HG02938 (cell line): Measurements from ENCODE around the gene VSTM4.

ENCODE experiments used
- ATAC-seq: cut with Tn5 transposase; IDR thresholded peaks from one replicate; pipeline ENCODE4 v1.9.1; 2021; ENCODE audit warnings: mild to moderate bottlenecking, moderate library complexity; ENCODE audit not compliant: unreplicated experiment

VSTM4 gene, protein sequence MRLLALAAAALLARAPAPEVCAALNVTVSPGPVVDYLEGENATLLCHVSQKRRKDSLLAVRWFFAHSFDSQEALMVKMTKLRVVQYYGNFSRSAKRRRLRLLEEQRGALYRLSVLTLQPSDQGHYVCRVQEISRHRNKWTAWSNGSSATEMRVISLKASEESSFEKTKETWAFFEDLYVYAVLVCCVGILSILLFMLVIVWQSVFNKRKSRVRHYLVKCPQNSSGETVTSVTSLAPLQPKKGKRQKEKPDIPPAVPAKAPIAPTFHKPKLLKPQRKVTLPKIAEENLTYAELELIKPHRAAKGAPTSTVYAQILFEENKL

DNA sequence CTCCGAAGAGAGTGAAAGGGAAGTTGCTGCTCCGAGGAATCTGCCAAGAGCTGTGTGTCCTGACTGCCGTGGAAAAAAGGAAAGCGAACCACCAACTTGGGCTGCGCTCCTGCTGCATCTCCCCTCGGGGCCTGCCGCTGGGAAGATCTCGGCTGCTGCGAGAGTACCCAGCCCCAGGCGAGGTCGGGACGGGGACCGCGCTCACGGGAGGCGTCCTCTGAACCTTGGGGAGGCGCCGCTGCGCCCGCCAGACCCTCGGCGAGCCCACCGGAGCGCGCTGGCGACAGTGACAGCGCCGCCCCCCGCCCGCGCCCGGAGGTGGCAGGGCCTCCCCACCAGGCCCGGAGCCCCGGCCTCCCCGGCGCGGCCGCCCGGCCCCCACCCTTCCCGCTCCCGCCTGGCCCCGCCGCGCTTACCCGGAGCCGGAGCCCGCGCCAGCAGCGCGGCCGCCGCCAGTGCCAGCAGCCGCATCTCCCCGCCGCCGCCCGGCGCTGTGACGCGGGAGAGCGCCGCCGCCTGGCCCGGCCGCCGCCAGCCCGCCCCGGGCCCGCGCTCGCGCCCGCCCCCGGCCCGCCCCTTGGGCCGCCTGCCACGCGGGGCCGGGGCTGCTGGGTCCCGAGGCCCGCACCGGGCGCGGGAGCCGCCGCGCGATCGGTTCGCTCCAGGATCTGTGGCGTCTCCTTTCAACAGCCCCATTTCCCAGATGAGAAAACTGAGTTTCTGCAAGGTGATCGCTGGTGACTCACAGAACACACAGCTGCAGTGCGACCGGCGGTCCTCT, at the start of gene VSTM4:
TSS of gene VSTM4 (minus strand) at position 508 of the 781 bp plus-strand sequence. CDS start at position 471, 37 bp downstream.
- ATAC-seq = no peak

DNA sequence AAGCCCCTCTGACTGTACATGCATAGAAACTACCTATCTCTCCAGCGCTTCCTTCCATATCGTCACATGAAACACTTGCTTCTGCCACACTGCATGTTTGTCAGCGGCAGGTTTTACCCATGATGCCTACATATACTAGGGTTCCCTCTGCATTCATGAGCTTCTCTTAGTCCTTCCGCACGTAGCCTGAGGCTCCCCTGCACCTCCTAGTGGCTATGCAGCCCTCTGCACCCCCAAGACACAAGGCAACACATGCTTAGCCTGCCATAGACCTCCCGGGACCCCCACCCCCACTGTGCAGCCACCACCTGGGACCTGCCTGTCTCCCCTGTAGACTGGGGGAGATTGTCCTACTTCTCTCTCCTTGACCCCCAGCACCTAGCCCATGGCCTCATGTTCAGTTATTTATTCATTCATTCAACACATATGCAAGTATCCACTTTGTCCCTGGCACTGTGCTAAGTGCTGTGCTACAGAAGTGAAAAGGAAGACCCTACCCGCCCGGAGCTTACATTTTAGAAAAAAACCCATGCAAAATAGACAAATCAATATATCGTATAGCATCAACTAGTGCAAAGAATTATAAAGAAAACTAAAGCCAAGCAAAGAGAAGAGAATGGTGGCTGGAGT, 49.4 kb upstream of the VSTM4 start:
- peak; percentile 75 for ATAC-seq

DNA sequence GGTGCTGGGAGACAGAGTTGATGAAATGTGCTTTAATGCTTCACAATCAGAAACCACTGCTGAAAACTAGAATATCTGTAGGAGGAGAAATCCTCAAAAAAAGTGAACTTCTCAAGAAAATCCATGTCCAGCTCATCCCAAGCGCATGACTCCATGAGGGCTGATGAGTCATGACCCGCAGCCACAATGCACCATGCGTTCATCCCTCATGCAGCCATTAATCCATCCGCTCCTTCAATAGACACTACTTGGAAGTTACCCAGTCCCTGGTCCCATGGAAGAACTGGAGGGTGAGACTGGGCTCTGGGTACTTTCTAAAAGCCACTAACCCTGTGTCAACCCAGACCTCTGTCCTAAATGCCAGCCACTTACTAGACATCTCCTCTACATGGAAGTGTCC, 48.4 kb upstream of the VSTM4 start:
- no peak for ATAC-seq

DNA sequence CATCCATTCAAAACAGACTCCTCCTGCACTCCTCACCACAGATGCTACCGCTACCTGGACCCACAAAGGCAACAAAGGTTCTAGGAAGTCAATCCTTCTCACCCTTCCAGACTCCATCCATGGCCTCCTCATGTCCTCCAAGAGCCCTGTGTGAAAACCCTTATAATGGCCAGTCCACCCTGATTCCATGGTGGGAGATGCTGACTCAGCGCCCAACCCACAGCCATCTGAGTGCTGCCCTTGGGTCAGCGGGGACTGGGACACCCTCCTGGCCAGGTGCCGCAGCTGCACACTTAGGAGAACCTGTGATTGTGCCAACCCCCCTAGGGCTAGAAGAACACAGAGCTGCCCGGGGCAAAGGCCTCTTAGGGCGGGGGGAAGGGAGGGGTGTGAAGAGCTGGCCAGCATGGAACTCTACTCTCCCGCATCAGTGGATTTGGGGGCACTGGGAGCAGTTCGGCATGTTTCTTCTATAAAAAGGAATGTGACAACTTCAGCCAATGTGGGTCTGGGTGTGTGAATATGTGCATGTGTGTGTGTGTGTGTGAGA, 47.5 kb upstream of the VSTM4 start:
- ATAC-seq = no peak

DNA sequence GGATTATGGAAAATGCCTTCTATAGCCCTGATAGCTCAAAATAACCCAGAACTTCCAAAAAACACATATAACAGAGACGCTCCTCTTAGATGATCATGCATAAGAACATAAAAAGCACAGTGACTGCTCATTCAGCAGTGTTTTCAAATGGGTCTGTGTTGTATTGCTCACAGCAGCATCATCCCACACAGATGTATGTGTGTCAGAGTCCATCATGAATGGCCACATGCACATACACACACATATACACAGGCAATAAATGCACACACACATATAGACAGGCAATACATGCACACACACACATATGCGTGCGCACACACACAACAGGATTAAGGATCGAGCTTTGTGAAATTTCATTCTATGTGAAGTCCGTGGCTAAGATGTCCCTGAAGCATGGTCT, 46.7 kb upstream of the VSTM4 start:
- ATAC-seq = no peak

DNA sequence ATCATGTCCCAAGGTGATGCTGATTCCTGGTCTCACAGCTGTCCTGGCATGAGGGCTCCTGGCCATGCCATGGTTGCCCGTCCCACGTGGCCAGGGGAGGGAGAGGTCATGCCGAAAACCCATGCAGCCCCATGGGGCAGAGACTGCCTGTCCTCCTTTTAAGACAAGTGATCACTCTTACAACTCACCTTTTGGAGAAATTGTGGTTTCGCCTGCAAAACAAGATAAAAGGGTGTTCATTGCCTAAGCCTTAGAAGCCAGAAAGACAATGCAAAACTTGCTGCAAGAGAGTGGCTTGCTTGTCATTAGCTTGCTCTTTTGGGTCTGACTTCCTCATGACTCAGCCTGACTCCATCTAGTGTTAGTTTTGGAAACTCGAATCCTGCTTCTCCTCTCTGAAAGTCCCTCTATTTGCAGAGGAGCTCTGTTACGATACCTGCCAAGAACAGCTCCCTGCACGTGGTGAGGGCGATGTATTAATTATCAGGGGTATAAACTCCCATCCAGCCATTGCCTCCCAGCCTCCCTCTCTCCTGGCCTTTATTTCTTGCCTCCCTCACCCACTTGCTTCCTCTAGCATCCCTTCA, 46.2 kb upstream of the VSTM4 start:
- no peak for ATAC-seq

DNA sequence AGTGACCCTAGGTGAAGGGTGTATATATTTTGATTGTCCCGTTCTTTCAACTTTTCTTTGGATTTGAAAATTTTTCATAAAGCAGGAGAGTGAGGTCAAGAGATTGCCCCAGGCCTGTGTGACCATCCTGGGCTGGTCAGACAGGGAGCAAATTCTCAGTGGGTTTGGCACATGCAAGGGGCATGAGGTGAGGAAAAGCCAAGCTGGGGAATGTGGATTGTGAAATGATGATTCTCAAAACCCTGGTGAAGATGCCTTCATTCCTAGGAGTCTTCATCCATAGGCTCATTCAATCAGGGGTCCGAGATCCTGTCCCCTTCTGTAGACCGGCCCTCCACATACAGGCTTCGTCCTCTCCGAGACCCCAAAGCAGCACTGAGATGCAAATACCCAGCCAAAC, 45.5 kb upstream of the VSTM4 start:
- ATAC-seq = no peak

DNA sequence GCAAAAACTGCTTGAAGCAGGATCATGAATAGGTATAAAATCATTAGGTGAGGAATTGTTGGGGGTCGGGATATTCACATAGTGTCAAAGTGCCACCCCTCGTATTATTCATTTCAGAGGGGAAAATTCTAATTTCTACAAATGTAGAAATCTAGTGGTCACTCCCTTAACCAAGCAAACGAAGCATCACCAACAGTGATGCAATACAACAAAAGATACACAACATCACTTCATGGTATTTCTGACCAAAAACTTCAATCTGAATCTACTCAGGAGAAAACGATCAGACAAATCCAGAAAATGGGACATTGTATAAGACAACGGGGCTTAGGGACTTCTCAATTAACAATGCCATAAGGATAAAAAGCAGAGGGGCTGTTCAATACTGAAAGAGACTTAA, 44.8 kb upstream of the VSTM4 start:
- ATAC-seq = no peak

DNA sequence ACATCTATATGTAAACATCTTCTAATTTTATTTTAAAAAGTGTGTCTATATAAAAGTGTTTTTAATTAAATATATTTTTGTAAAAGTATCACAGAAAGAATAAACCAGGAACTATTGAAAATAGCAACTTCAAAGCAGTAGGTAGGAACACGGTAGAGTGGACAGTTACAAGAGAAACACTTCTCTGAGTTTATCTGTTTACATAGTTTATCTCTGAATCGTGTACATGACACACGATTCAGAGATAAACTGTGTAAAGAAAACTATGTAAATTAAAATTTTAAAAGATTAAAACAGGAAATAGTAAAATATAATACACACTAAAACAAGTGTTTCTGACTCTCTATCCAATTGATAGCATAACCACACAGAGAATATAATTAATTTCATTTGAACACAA, 43.6 kb upstream of the VSTM4 start:
- no peak for ATAC-seq

DNA sequence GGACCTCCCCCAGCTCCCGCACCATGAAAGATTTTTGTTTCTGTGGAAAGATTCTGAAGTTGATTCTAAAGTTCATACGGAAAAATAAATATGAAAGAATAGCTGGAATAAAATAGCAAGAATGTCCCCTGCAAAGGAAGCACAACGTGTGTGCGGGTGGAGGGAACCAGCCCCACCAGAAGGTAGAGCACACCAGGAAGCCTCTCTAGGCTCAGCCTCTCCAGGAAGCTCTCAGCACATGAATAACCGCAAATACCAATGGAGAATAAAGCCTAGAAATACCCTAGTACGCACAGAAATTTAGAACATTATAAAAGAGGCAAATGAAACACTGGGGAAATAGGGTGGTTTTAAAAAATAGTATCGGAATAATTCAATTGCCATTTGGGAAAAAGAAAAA, 43.1 kb upstream of the VSTM4 start:
- ATAC-seq = no peak

DNA sequence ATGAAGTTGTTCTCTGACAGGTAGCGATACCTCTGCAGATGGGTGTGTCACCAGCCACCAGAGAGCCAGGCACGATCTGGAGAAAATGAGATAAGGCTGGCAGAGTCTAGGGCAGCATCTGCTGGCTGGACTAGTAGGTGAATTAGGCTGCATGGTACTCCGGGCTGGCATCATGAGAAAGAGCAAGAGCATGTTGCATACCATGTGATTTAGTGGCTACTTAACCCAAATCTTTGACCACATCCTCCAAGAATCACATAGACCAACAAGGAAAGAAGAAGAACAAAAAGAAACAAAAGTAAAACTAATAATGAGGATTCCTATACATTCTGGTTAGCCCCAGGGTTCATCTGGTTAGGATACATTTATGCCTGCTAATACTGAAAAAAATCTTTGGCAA, 41.9 kb upstream of the VSTM4 start:
- ATAC-seq = no peak

DNA sequence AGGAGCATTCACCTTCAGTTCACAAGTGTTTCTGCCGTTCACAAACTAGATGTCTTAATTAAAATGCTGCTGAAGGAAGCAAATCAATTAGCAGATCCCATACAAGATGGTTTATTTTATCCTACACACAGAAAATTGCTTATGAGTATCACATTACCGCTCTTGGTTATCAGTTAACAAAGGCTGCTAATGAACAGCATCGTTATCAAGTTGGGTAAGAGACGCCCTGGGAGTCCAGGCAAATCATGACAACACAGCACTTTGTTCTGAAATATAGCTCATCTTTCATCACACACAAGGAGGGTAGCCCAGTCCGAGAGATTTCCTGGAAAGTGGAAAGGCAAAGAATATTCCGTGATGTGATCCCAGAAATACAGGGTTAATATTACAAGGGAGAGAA, 39.3 kb upstream of the VSTM4 start:
- no peak for ATAC-seq

DNA sequence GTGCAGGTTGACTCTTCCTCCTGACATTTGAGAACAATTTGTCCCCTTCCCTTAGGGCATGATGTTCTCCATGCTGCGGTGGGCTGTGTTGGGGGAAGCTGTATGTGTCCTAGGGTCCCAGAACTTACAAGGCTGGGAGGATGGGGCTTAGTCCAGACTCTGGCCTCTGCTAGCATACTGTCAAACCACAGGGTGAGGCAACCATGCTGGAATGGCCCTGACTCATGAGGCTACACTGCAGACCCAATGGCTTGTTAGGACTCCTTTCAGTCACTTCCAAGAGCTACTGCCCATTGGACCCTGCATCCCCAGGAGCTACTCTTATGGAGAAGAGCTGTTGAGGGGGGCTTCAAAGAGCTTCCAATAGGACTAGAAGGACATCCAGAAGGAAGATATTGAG, 38.6 kb upstream of the VSTM4 start:
- no peak for ATAC-seq

DNA sequence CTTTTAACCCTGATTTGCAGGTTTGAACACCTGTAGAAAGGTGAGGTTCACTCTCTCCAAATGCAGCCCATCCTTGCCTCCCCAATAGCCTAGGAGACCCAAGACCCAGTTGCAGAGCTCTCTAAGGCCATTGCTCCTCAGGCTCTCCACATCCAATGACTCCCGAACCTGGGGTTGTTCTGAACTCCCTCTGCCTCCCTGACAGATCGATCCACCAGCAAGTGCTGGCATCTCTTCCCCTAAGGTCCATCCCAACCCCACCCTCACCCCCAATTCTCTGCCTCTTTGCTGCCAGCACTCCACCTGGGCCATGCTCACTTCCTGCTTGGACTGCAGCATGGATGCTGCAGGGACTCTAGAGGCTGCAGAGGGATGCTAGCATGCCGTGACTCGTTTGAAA, 37.8 kb upstream of the VSTM4 start:
- ATAC-seq = no peak

DNA sequence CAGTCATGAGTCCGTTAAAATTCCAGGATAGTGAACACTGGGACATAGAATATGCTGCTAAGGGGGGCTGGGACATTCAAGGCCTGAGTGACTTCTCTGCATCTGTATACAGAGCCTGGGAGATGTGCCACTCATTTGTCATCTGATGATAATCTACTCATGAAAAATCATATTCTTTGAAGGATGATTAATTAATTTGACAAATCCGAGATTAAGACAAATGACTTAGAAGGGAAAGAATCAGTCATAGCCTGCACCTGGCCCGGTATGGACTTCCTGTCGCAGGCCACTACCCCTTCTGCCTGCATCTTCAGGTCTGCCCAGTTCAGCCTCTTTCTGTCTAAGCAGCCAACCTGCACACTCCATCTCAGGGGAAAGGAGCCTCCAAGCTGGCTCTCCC, 37.3 kb upstream of the VSTM4 start:
- ATAC-seq = no peak

DNA sequence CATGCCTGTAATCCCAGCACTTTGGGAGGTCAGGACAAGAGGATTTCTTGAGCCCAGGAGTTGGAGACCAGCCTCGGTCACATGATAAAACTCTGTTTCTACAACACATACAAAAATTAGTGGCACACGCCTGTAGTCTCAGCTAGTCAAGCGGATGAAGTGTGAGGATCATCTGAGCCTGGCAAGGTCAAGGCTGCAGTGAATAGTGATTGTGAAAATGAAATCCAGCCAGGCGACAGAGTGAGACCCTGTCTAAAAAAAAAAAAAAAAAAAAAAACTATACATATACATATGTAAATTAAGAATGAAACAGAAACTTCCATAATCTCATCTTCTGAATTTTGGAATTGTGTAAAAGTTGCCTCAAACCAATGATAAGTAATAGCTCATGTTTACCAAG, 36.7 kb upstream of the VSTM4 start:
- no peak for ATAC-seq

DNA sequence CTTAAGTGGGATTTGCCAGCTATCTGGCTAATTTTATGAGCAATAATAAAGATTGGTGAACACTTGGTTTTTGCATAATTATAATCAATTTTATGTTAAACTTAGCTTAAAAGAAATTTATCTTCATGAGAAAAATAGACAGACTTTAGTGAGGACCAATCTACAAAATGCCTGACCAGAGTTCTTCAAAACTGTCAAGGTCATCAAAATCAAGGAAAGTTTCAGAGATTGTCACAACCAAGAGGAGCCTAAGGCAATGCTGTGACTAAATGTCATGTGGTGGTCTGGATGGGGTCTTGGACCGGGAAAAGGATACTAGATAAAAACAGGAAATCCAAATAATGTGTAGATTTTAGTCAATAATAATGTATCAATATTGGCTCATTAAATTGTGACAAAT, 36.2 kb upstream of the VSTM4 start:
- ATAC-seq = no peak

DNA sequence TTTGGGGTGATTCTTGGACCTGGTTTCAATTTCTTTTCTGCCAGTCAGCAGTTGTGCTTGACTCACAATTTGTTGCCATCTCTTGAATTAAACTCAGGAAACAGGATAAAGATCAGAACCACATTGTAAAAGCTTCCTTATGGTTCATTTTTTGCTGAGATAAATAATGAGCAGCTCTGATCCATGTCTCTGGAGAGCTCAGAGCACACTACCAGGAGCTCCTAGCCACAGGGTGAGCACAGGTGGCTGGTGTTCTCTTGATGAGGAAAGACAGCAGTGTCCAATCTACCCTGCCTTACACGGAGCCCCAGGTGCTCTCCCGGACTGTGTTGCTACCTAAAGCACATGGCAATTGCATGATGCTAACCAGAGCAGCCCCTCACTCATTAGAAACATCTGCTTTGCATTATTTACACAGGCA, 35.7 kb upstream of the VSTM4 start:
- ATAC-seq = no peak

DNA sequence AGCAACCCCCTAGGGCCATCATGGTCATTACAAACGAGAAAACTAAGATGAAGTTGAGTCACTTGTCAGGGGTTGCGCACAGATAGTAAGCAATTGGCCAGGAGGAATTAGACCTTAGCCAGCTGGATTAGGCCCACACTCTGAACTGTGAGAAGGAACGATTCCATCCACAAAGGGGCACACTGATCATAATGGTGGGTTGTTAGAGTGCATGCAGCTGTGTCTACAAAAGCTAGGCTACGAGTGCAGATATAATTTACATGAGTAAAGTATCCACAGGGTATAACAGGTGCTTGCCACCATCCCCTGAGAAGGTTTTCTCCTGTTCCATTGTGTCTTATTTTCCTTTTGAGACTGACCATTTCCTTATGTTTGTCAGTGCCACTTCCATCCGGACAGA, 35.1 kb upstream of the VSTM4 start:
- ATAC-seq = no peak

DNA sequence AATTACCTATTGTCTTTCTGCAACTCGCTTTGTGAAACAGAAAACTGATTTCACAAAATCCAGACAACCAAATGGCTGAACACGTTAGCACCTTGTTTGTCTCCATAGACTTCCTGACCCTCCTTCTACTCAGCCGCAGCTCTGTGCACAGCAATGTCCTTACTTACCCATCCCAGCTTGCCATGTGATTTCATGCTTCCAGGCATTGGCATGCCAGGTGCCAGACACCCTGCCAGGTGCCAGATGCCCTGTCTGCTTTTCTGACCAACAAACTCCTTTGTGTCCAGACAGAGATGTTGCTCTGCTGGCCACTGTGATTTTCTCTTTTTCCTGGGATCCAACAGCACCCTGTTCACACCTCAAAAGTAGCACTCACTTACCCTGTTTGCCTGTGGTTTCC, 34.6 kb upstream of the VSTM4 start:
- no peak for ATAC-seq

DNA sequence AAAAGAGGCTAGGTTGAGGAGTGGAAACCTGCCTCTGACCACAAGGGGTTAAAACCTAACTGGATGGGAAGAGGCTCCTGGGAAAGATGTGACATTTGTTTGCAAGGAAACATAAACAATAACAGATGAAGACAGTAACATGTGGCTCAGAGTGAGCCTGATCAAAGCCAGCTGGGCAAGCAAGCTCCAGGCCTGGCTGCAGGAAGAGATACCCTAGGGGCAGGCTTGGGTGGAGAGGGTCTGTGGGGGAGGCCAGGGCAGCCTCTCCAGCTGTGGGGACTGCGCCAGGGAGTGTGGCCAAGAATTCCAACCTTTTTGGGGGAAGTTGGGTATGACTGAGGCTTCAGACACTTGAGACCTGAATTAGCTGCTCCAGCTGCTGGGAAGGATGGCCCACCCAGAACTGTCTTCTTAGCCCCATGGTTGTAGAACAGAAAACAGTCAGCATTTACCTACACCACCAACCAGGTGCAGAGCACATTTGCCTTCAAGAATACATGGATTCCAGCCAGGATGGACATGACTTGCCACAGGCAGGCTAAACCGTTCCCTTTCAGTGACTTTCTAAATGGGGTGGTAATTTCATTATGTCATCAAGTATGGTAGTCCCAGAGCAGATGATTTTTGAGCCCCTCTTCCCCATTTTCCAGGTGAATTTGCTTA, 28.9 kb upstream of the VSTM4 start:
- no peak for ATAC-seq
